ELF-1 (cell line): ENCODE data around the gene COL1A2.

Experiments used
- DNase-seq: peaks from one replicate; pipeline ENCODE4 v3.0.0-alpha.2; 2016; ENCODE audit warnings: low read depth, low spot score

COL1A2 gene

GRCh38 chr7:94394437-94395140 is at the start of gene COL1A2:
COL1A2 (plus strand) TSS chr7:94394895; CDS start chr7:94395032, 137 bp downstream.
- peak; percentile 75 for DNase-seq

- no peak for DNase-seq
Observed at GRCh38 chr7:94345907-94346306, 48.8 kb upstream of the COL1A2 start.

- no peak for DNase-seq
Observed at GRCh38 chr7:94348142-94348541, 46.6 kb upstream of the COL1A2 start.

GRCh38 chr7:94350734-94351133 is 44.0 kb upstream of the COL1A2 start:
- no peak for DNase-seq

GRCh38 chr7:94351703-94352102 is 43.0 kb upstream of the COL1A2 start:
- DNase-seq, result no peak

- no peak for DNase-seq
Observed at GRCh38 chr7:94352887-94353286, 41.8 kb upstream of the COL1A2 start.

- DNase-seq, result no peak
Observed at GRCh38 chr7:94354953-94355352, 39.7 kb upstream of the COL1A2 start.

GRCh38 chr7:94355454-94355853 is 39.2 kb upstream of the COL1A2 start:
- DNase-seq, result no peak

- DNase-seq, result no peak
Observed at GRCh38 chr7:94357076-94357475, 37.6 kb upstream of the COL1A2 start.

GRCh38 chr7:94360926-94361325 is 33.8 kb upstream of the COL1A2 start:
- DNase-seq, result no peak

GRCh38 chr7:94362276-94362675 is 32.4 kb upstream of the COL1A2 start:
- no peak for DNase-seq

GRCh38 chr7:94364816-94365215 is 29.9 kb upstream of the COL1A2 start:
- no peak for DNase-seq

- DNase-seq, result no peak
Observed at GRCh38 chr7:94366163-94366562, 28.5 kb upstream of the COL1A2 start.

GRCh38 chr7:94366832-94367231 is 27.9 kb upstream of the COL1A2 start:
- DNase-seq, result peak; percentile 19

GRCh38 chr7:94367949-94368348 is 26.7 kb upstream of the COL1A2 start:
- no peak for DNase-seq

- no peak for DNase-seq
Observed at GRCh38 chr7:94368371-94368791, 26.3 kb upstream of the COL1A2 start.

- DNase-seq, result peak; percentile 40
Observed at GRCh38 chr7:94374231-94374630, 20.5 kb upstream of the COL1A2 start.

- peak; percentile 55 for DNase-seq
Observed at GRCh38 chr7:94374721-94375566, 19.8 kb upstream of the COL1A2 start.

- peak; percentile 56 for DNase-seq
Observed at GRCh38 chr7:94375691-94376090, 19.0 kb upstream of the COL1A2 start.

GRCh38 chr7:94376281-94376680 is 18.4 kb upstream of the COL1A2 start:
- no peak for DNase-seq

- DNase-seq, result no peak
Observed at GRCh38 chr7:94378356-94378755, 16.3 kb upstream of the COL1A2 start.

GRCh38 chr7:94380264-94380663 is 14.4 kb upstream of the COL1A2 start:
- DNase-seq, result no peak

GRCh38 chr7:94382132-94382531 is 12.6 kb upstream of the COL1A2 start:
- DNase-seq, result no peak
